ENCODE measurements around the gene DAB2IP.

DAB2IP gene

GRCh38 chr9:121766081-121766683 is 114.7 kb downstream of the DAB2IP start:
- no peak for DNase-seq

- DNase-seq: no peak
Observed at GRCh38 chr9:121767171-121767769, 115.8 kb downstream of the DAB2IP start.

- DNase-seq: no peak
Observed at GRCh38 chr9:121768416-121769015, 117.1 kb downstream of the DAB2IP start.

- DNase-seq: no peak
Observed at GRCh38 chr9:121769939-121770338, 118.5 kb downstream of the DAB2IP start.

GRCh38 chr9:121770415-121771273 is 119.2 kb downstream of the DAB2IP start:
- DNase-seq: no peak

- no peak for DNase-seq
Observed at GRCh38 chr9:121771418-121771817, 120.0 kb downstream of the DAB2IP start.

- no peak for DNase-seq
Observed at GRCh38 chr9:121771851-121772599, 120.6 kb downstream of the DAB2IP start.

GRCh38 chr9:121772600-121773285 is 121.3 kb downstream of the DAB2IP start:
- DNase-seq: no peak

GRCh38 chr9:121773286-121773953 is 122.0 kb downstream of the DAB2IP start:
- no peak for DNase-seq

- DNase-seq: no peak
Observed at GRCh38 chr9:121773954-121774714, 122.7 kb downstream of the DAB2IP start.

GRCh38 chr9:121774715-121775613 is 123.5 kb downstream of the DAB2IP start:
- no peak for DNase-seq

- DNase-seq: no peak
Observed at GRCh38 chr9:121776001-121776738, 124.7 kb downstream of the DAB2IP start.

- DNase-seq: no peak
Observed at GRCh38 chr9:121776739-121777637, 125.6 kb downstream of the DAB2IP start.

- DNase-seq: no peak
Observed at GRCh38 chr9:121778252-121779225, 127.1 kb downstream of the DAB2IP start.

- DNase-seq: no peak
Observed at GRCh38 chr9:121779381-121780117, 128.1 kb downstream of the DAB2IP start.
